GM12878 (cell line): Measurements from ENCODE around the gene PDE8B.

Source experiments
- BRCA1 ChIP-seq: IDR thresholded peaks from 2 replicates; pipeline ENCODE4 v1.6.1; 2011; ENCODE audit warnings: low read depth, low read length, improper control_type of control experiment
- CTCF ChIP-seq, 3 experiments: IDR thresholded peaks in 2 of 3; conservative IDR thresholded peaks in 1 of 3; 2 replicates each; pipeline ENCODE4 v1.5.1; 2011; ENCODE audit warnings: low read depth in 3 of 3, low read length in 3 of 3, mild to moderate bottlenecking in 3 of 3, control low read depth in 2 of 3, moderate library complexity in 2 of 3, inconsistent platforms in 1 of 3, mixed read lengths in 1 of 3; ENCODE audit not compliant: control insufficient read depth in 2 of 3, insufficient read depth in 1 of 3; ENCODE audit errors: extremely low read depth in 1 of 3
- EZH2 ChIP-seq: IDR thresholded peaks from 2 replicates; pipeline ENCODE4 v1.6.1; 2012; ENCODE audit warnings: low read depth, mild to moderate bottlenecking, control low read depth, inconsistent platforms, low read length, borderline replicate concordance; ENCODE audit not compliant: control insufficient read depth
- POLR2A ChIP-seq: IDR thresholded peaks from 2 replicates; pipeline ENCODE4 v1.6.1; 2011; ENCODE audit warnings: low read depth, mild to moderate bottlenecking, low read length
- POLR2AphosphoS5 ChIP-seq: IDR thresholded peaks from 2 replicates; pipeline ENCODE4 v1.6.1; 2011; ENCODE audit warnings: mild to moderate bottlenecking, low read length, inconsistent platforms
- RUNX3 ChIP-seq: IDR thresholded peaks from 2 replicates; pipeline ENCODE4 v1.6.1; 2012; ENCODE audit warnings: low read length, inconsistent platforms
- TAF1 ChIP-seq: IDR thresholded peaks from 2 replicates; pipeline ENCODE4 v1.6.1; 2011; ENCODE audit warnings: mild to moderate bottlenecking, low read depth, low read length, borderline replicate concordance
- TBL1XR1 ChIP-seq: IDR thresholded peaks from 2 replicates; pipeline ENCODE4 v1.6.1; 2012; ENCODE audit warnings: low read depth, low read length, improper control_type of control experiment
- YY1 ChIP-seq: IDR thresholded peaks from 2 replicates; pipeline ENCODE4 v1.6.1; 2011; ENCODE audit warnings: low read depth, mild to moderate bottlenecking, low read length
- ZBTB40 ChIP-seq: fragments of 450-650 bp; IDR thresholded peaks from 2 replicates; pipeline ENCODE4 v1.6.1; 2016; ENCODE audit warnings: mild to moderate bottlenecking, moderate library complexity, borderline replicate concordance
- ZNF274 ChIP-seq: IDR thresholded peaks from one replicate; pipeline ENCODE4 v1.8.0; 2011; ENCODE audit not compliant: insufficient read length, insufficient read depth
- TF ChIP-seq, protein P1 (sequence below): IDR thresholded peaks from 2 replicates; pipeline ENCODE4 v1.6.1; 2011; ENCODE audit warnings: low read depth, low read length, improper control_type of control experiment, borderline replicate concordance

DNA sequence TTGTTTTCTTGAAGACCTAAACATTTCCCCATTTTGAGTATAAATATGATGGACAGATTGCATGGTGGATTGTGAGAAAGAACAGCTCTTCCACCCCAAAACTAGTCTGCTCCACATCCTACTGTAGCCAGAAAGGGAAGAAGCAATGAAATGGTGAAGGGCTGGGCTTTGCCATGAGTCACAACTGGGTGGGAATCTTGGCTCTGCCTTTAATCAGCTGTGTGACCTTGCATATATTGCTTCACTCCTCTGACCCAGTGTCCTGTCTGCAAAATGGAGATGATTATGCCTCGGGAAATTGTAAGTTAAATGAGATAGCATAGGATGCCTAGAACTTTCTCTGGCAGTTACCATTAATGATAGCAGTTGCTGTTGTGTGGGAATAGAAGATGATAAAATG lies 101.9 kb downstream of the PDE8B start:
- TF ChIP-seq POLR2A (no peak), YY1 (no peak), TBL1XR1 (no peak), CTCF (IDR thresholded peaks at IDR 0.05 in 2 of 3, conservative IDR thresholded peaks at IDR 0.05 in 1 of 3; ENCODE audit: control insufficient read depth in 2 of 3, extremely low read depth in 1 of 3, insufficient read depth in 1 of 3, low read depth in 3 of 3, low read length in 3 of 3) (no peak), POLR2AphosphoS5 (no peak), RUNX3 (no peak), BRCA1 (no peak), ZBTB40 (no peak), ZNF274 (no peak), EZH2 (no peak), TAF1 (no peak)
- TF ChIP-seq, protein P1, sequence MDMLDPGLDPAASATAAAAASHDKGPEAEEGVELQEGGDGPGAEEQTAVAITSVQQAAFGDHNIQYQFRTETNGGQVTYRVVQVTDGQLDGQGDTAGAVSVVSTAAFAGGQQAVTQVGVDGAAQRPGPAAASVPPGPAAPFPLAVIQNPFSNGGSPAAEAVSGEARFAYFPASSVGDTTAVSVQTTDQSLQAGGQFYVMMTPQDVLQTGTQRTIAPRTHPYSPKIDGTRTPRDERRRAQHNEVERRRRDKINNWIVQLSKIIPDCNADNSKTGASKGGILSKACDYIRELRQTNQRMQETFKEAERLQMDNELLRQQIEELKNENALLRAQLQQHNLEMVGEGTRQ, result no peak
